HL-60 (cell line): ENCODE results near the gene TAC3.

Source experiments
- CTCF ChIP-seq: IDR thresholded peaks from one replicate; pipeline ENCODE4 v1.5.1; 2011; ENCODE audit warnings: low read length, control low read depth, inconsistent platforms; ENCODE audit not compliant: insufficient read depth
- POLR2AphosphoS5 ChIP-seq: IDR thresholded peaks from 2 replicates; pipeline ENCODE4 v1.6.1; 2012; ENCODE audit warnings: low read depth

GRCh38 chr12:57009949-57010626 is 6.2 kb downstream of the TAC3 start:
- TF ChIP-seq CTCF (no peak), POLR2AphosphoS5 (no peak)
